SH-SY5Y (cell line): Measurements from ENCODE around the gene WDFY4.

ENCODE experiments used
- GATA2 ChIP-seq: IDR thresholded peaks from 2 replicates; pipeline ENCODE4 v1.6.1; 2011; ENCODE audit warnings: mild to moderate bottlenecking, low read depth, low read length
- GATA3 ChIP-seq: IDR thresholded peaks from 2 replicates; pipeline ENCODE4 v1.6.1; 2011; ENCODE audit warnings: low read depth, mild to moderate bottlenecking, low read length, moderate library complexity

Gene WDFY4

GRCh38 chr10:49010865-49011264 is 326.2 kb downstream of the WDFY4 start:
- TF ChIP-seq GATA2 (no peak), GATA3 (no peak)

- TF ChIP-seq GATA2 (no peak), GATA3 (no peak)
Observed at GRCh38 chr10:49011756-49012155, 327.1 kb downstream of the WDFY4 start.

- TF ChIP-seq GATA3, result no peak
- no peak for TF ChIP-seq GATA2
Observed at GRCh38 chr10:49012603-49013002, 327.9 kb downstream of the WDFY4 start.

- TF ChIP-seq GATA3, result no peak
- TF ChIP-seq GATA2, result no peak
Observed at GRCh38 chr10:49015700-49016099, 331.0 kb downstream of the WDFY4 start.

- TF ChIP-seq GATA2 (no peak), GATA3 (no peak)
Observed at GRCh38 chr10:49021685-49022084, 337.0 kb downstream of the WDFY4 start.

GRCh38 chr10:49023071-49023470 is 338.4 kb downstream of the WDFY4 start:
- TF ChIP-seq GATA3, result no peak
- TF ChIP-seq GATA2, result no peak

GRCh38 chr10:49023752-49024151 is 339.1 kb downstream of the WDFY4 start:
- no peak for TF ChIP-seq GATA3
- no peak for TF ChIP-seq GATA2

GRCh38 chr10:49024484-49024883 is 339.8 kb downstream of the WDFY4 start:
- TF ChIP-seq GATA3 (no peak), GATA2 (no peak)

- TF ChIP-seq GATA2, result no peak
- no peak for TF ChIP-seq GATA3
Observed at GRCh38 chr10:49025347-49025983, 340.8 kb downstream of the WDFY4 start.

- TF ChIP-seq GATA3 (no peak), GATA2 (no peak)
Observed at GRCh38 chr10:49028639-49029038, 344.0 kb downstream of the WDFY4 start.

GRCh38 chr10:49029666-49030065 is 345.0 kb downstream of the WDFY4 start:
- TF ChIP-seq GATA3 (no peak), GATA2 (no peak)
